Measurements from ENCODE around the gene AOX1.

- TF ChIP-seq CTCF (IDR thresholded peaks at IDR 0.05; ENCODE audit: low read length) (no peak), EZH2 (optimal IDR thresholded peaks at IDR 0.05; ENCODE audit: low read depth, low read length) (no peak)
Measured at GRCh38 chr2:200687922-200688920, 102.4 kb downstream of the AOX1 start.

Data from MM.1S (cell line).